ENCODE measurements around the gene DLX1. TPM values are rescaled to one million over a fixed set of nuclear protein-coding genes. Genes with fewer than 3 reads are reported as not detected.

Gene DLX1
- total RNA-seq, 1 experiment from 2014 or later, result 2.0 TPM

- ChIA-PET POLR2A (interaction anchor here (0.9 to 1.6 kb wide), 3 partner anchors 10 to 28 kb away, joined by 3 to 8 read pairs (median 4); no protein-coding TSS in a partner anchor), CTCF (no interaction called here), RAD21 (ENCODE audit: low non-redundant PET in 1 of 2, low total read pairs in 2 of 2, uncharacterized antibody in 2 of 2, unreplicated experiment in 2 of 2) (no interaction called here)
- H3K4me1 ChIP-seq (ENCODE audit: control insufficient read depth in 1 of 2, insufficient read depth in 2 of 2, low read length in 2 of 2), result peaks cover 0 to 17% of the 10 kb centered on the region in 2 experiments; a peak in 1 of 4 replicates
- H3K9me2 ChIP-seq (ENCODE audit: insufficient read depth), result no peaks in the 10 kb centered on the region
- peak overlapping the region; percentile 75 for H2AFZ ChIP-seq (ENCODE audit: low read depth, low read length, poor library complexity, severe bottlenecking)
- intact Hi-C loops (cut with micrococcal nuclease), result no loop called here
- BruUV-seq (replicated peaks), result no TSS peak
- peak overlapping the region; percentile 48; the same call in 1 of the 2 replicates for H3K27ac ChIP-seq (ENCODE audit: low read depth, low read length)
- TF ChIP-seq ZFX (IDR thresholded peaks at IDR 0.05), result peak; percentile 54; the same call in 1 of the 2 replicates
- TF ChIP-seq POLR2A (IDR thresholded peaks at IDR 0.05; ENCODE audit: borderline replicate concordance, extremely low read depth, insufficient read depth, insufficient read length), result peak; percentile 71
- TF ChIP-seq REST (IDR thresholded peaks at IDR 0.05; ENCODE audit: low read depth), result no peak
- no peak for TF ChIP-seq CBX3 (IDR thresholded peaks at IDR 0.05; ENCODE audit: low read depth)
- TF ChIP-seq POLR2AphosphoS5 (IDR thresholded peaks at IDR 0.05; ENCODE audit: low read depth, low read length), result peak; percentile 83
- no peaks in the 10 kb centered on the region for H3K9me3 ChIP-seq (ENCODE audit: control insufficient read depth in 1 of 2, insufficient read depth in 1 of 2, low read depth in 1 of 2, low read length in 2 of 2)
- H3K4me3 ChIP-seq (replicated peaks in 1 of 2; ENCODE audit: low read depth in 1 of 2, low read length in 2 of 2), result peak overlapping the region; percentile 51 to 61
- no peaks in the 10 kb centered on the region for H4K20me1 ChIP-seq (ENCODE audit: insufficient read depth)
- H3K9ac ChIP-seq (ENCODE audit: low read length), result peak overlapping the region; percentile 59
- no peaks in the 10 kb centered on the region for H3K27me3 ChIP-seq (ENCODE audit: insufficient read depth, low read length)
- DNase-seq (ENCODE audit: low read depth, low spot score) (peak; percentile 74), ATAC-seq (peak; percentile 95)
- no peaks in the 10 kb centered on the region for H3K79me2 ChIP-seq (ENCODE audit: insufficient read depth, low read length)
- H3K36me3 ChIP-seq (ENCODE audit: control insufficient read depth in 1 of 2, insufficient read depth in 2 of 2, low read length in 2 of 2), result no peaks in the 10 kb centered on the region
- H3K4me2 ChIP-seq (ENCODE audit: low read length), result peak overlapping the region; percentile 85
Measured at GRCh38 chr2:172084645-172085459, 455 bp upstream of the DLX1 start.
